Stimulated activated CD4-positive, alpha-beta T cell treated with anti-CD3 and anti-CD28 coated beads, Interleukin-4, amount 100 ng/mL, for 4 hours (primary cell): ENCODE measurements around the gene TPCN2.
"Not testable (repeated sequence)": the region's sequence is repeated elsewhere in the genome, so short reads cannot be mapped to it uniquely, and the experiment has no call there.

ENCODE experiments used
- DNase-seq, 2 experiments: peaks; one replicate each; pipeline ENCODE4 v3.0.0-alpha.2; 2020

The TPCN2 gene

DNA sequence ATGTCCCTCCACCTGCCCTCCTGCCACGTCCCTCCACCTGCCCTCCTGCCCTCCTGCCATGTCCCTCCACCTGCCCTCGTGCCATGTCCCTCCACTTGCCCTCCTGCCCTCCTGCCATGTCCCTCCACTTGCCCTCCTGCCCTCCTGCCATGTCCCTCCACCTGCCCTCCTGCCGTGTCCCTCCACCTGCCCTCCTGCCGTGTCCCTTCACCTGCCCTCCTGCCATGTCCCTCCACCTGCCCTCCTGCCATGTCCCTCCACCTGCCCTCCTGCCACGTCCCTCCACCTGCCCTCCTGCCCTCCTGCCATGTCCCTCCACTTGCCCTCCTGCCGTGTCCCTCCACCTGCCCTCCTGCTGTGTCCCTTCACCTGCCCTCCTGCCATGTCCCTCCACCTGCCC lies 28.2 kb downstream of the TPCN2 start:
- not testable (repeated sequence) for DNase-seq

DNA sequence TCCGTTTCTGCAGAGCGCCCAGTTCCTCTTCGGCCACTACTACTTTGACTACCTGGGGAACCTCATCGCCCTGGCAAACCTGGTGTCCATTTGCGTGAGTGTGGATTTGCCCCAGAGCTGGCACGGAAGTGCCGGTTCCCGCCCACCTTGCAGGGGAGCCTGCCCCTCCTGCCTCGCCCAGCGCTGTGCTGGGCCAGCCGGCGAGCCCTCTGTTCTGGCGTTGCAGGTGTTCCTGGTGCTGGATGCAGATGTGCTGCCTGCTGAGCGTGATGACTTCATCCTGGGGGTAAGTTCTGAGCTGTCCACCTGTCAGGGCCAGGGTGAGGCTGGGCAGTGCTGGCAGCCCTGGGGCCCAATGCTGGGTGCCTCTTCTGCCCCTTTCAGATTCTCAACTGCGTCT lies 29.8 kb downstream of the TPCN2 start:
- DNase-seq, result no peak

DNA sequence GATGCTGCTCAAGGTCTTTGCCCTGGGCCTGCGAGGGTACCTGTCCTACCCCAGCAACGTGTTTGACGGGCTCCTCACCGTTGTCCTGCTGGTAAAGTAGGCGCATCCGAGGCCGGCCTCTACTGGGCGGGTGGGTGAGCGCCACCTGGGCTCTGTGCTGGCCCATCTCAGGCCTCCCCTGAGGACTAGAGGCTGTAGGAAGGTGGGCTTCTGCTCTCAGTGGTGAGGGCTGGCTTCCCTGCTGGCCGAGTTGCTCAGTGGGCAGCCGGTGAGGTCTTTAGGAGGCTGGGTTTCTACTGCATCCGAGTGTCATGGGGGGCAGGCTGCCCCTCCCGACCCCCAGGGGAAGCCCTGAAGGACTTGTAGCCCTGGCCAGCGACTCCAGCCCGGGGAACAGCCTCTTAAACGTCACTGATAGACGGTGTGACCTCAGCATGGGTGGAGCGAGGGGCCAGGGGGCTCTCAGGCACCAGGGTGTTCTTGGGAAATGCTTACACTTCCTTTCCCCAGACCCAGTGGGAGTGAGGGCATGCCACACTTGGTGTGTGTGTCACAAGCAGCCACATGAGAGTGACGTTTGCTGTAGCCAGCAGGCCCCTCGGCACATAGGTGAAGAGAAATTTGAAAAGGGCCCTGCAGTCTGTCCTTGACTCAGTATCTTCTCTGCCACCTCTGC lies 30.3 kb downstream of the TPCN2 start:
- no peak for DNase-seq

DNA sequence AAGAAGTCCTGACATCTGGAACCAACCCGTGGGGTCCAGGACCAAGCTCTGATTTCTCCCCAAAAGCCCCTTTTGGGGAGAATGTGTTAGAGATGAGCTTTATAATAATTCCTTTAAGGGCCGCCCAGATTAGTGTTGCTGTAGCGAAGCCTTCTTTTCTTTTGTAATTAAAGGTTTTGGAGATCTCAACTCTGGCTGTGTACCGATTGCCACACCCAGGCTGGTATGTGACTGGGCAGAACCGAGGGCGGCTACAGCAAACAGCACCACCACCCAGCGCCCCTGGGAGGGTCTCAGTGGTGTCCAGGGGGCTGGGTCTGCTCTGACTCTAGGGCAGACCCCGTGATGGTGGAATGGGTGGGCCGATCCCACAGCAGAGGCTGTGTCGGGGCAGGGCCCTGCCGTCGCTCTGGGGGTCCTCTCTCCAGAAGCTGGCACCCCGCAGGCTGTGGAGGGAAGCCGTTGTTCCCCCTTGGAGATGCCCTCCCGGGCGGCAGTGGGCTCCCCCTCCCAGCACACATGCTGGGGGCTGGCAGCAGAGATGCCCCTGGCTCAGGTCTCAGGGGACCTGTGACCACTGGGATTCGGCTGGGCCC lies 31.0 kb downstream of the TPCN2 start:
- DNase-seq, result no peak

DNA sequence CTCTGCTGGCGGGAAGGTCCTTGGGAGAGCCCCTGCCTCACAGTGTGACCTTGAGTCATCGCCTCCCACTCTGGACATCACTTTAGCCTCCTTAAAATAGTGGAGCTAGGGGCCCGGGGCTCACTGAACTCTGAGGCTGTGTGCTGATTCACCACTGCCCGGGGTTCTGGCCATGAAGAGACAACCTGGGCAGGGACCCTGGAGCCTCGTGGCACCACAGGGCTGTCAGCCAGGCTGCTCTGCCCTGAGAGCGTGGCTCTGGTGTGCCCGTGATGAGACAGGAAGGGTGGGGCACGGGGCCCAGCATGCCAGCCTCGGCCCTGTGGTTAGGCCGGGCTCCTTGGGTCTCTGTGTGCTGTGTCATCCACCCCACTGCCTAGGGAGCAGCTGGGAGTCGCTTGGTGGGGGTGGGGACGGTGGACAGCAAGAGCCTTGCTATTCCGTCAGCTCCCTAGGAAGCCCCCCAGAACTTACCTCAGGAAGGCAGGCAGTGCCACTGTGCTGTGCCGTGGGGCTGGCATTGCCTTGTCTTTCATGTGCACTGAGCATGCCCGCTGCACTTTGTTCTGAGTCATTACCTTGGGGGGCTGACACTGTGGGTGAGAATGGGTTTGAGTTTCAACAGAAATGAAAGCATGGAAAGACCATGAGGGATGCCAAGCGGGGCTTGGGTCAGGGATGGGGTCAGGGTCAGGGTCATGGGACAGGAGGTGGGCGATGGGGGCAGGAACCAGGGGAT lies 31.7 kb downstream of the TPCN2 start:
- DNase-seq, result peak in 1 of 2 experiments; percentile 12

DNA sequence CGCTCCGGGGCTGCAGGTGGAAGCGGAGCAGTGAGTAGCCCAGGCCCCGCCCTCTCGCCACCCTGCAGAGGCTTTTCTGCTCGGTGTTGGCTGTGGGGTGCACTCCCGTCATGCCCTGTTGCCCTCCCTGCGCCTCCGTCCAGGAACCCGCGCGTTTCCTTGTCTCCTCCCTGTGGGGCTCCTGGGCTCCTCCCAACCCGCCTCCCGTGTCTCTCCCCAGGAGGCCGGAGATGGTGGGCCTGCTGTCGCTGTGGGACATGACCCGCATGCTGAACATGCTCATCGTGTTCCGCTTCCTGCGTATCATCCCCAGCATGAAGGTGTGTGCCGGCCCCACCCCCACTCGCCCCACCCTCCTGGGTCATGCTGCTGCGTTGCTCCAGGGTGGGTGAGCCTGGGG lies 32.4 kb downstream of the TPCN2 start:
- no peak for DNase-seq

DNA sequence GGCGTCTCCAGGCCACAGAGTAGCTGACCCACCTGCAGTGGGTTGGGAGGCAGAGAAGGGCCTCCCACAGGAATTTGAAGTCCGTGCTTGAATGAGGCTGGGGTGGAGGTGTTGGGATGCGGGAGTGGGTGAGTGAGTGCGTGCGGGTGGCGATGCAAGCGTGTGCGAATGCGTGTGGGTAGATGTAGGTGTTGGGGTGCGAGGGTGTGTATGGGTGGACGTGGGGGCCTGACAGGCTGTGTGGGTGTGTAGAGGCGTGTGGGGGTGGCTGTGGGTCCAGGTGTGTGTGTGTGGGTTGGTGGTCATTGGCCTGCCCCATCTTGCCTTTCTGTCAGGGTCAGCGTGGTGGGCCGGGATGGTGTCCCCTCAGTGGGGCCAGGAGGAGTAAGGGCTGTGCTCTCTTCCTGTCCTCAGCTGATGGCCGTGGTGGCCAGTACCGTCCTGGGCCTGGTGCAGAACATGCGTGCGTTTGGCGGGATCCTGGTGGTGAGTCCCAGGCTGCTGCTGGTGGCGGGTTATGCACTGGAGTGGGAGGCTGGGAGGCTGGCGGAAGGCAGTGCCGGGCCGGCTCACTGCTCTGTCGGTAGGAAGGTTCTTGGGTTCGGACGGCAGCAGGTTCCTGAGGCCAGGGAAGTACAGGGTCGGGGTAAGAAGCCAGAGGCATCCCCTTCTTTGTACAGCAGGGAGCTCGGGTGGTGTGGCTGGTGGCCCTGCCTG lies 35.0 kb downstream of the TPCN2 start:
- DNase-seq, result no peak

DNA sequence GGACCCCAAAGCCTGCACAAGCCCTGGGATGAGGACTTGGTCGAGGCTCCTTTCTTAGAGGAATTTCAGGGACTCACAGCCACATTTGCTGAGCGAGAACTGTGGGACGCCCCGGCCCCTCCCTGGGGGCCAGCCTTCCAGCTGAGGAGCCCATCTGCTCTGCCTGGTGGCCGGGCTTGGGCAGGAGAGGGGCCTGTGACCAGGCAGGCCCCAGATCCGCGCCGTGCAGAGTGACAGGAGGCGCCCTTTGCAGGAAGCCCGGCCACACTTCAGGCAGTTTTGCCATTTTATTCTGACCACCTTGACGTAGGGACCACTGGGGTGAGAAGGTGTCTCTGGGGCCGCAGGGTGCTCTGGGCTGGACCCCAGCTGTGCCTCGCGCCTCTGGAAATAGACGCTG lies 35.6 kb downstream of the TPCN2 start:
- no peak for DNase-seq

DNA sequence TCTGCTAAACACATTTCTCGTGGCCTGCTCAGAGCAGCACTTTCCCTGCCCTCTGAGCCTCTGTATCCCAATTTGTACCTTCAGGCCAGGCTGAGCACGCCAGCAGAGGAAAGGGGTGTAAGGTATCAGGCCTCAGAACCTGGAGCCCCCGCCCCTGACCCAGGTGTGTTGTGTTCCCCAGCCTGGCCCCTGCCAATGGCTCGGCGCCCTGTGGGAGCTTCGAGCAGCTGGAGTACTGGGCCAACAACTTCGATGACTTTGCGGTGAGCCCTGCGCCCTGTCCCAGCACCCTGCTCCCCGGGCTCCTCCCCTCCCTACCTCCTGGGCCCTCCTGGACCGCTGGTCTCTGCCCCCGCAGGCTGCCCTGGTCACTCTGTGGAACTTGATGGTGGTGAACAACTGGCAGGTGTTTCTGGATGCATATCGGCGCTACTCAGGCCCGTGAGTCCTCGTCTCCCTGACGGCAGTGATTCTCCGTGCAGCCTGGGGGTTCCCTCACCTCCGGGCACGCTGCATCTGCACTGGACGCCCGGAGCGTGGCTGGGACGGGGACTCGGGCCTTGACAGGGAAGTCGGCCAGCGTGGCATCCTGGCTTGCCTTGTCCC lies 36.9 kb downstream of the TPCN2 start:
- DNase-seq, result no peak

DNA sequence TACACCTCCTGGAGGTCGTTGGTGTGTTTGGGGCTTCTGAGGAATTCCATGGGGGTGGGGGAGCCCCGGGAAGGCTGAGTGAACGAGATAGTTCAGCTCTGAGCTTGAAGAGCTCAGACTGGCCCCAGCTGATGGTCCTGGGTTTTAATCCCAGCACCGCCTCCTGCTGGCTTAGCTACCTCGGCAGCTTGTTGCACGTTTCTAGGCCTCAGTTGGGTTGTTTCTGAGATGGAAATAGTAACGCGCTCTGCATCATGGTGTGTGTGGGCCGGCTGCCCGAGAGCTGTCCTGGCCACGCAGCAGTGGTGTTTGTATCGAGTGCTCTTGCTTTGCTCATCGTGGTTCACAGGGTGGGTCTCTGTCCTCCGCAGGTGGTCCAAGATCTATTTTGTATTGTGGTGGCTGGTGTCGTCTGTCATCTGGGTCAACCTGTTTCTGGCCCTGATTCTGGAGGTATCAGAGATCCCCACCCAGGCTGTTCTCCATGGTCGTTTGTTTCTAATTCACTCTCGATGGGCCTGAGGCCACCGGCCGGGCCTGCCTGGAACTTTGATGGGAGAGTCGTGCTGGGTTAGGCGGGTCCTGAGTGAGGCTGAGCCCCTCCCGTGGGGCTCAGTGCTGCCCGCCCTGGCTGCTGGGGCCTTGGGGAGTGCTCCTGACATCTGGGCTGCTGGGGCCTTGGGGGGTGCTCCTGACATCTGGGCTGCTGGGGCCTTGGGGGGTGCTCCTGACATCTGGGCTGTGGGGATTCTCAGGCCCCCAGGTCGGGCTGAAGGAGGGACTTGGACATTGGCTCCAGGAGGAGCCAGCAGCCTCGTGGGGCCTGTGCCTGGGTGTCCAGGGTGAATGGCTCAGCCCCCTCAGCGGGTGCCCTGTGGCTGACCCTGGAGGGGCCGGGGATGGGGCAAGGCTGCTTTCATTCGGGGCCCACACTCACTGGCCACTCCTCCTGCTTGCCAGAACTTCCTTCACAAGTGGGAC lies 37.7 kb downstream of the TPCN2 start:
- DNase-seq, result no peak

DNA sequence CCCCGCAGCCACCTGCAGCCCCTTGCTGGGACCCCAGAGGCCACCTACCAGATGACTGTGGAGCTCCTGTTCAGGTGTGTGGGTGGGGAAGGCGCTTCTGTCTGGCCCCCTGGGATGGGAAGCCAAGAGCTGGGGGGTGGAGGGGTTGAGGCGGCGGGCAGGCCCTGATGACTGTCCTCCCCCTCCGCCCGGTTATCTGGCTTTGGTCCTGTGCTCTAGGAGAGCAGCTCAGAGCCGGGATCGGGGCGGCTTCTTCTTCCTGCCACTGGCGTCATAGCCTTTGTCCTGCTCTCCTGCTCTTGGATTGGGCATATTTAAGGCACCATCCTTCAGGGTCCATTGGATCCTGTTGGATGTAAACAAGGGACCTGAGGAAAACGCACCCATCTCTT lies 38.4 kb downstream of the TPCN2 start:
- no peak for DNase-seq

DNA sequence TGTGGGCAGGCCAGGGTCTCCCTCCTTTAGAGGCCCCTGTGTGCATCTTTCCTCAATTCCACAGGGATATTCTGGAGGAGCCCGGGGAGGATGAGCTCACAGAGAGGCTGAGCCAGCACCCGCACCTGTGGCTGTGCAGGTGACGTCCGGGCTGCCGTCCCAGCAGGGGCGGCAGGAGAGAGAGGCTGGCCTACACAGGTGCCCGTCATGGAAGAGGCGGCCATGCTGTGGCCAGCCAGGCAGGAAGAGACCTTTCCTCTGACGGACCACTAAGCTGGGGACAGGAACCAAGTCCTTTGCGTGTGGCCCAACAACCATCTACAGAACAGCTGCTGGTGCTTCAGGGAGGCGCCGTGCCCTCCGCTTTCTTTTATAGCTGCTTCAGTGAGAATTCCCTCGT lies 39.1 kb downstream of the TPCN2 start:
- no peak for DNase-seq

DNA sequence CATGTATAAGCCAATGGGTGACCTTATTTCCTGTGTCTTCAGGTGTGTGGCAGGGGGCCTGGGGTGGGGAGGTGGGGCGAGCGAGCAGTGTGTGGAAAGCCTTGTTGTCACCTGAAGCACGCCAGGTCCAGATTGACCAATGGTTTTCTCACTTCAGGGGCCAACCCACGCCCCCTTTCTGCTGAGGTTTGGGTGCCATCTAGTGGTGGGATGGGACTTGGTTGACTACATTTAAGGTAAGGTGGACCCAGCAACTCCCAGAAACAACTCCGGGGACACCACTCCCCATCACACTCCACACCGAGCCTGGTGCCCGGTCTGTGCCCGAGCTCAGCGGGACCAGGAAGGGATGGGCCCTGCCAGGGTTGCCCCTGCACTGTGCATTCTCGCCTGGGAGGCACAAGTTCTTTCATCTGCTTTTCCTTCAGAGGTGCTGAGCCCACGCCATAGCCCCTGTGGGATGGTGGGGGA lies 40.0 kb downstream of the TPCN2 start:
- peak; percentile 39 to 56 for DNase-seq

DNA sequence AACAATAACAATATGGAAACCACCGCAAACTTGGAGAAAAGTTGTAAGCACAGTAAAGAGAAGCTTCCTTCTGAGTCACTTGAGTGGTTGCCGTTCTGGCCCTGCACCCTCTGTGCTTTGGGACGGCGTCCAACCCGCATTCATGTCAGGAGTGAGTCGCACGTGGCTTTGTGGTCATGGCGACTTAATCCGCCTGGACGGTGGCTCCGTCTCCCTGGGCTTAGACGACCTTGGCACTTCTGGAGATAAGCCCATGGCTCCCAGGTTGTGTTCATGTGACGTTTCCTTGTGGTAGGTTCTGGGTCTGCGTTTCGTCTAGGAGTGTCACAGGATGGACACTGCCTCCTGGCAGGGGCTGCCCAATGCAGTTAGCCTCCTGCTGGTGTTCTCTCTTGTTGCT lies 40.5 kb downstream of the TPCN2 start:
- DNase-seq, result no peak

DNA sequence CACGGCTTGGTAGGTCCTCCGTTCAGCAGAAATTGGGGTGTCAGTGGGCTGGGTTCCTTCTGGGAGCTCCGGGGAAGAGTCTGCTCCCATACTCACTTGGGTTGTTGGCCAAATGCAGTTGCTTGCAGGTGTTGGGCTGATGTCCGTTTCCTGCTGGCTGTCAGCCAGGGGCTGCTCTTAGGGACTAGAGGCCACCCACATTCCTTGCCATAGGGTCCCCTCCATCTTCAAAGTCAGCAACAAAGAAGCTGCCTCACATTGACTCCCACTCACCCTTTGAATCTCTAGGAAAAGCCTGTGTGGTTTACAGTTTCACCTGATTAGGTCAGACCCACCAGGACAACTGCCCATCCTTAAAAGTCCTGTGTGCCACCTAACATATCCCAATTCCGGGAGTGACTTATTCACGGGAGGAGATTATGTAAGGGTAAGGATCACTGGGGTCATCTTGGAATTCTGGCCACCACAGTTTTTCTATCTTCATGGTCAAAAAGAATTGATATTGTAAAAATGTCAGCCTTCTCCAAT lies 43.0 kb downstream of the TPCN2 start:
- DNase-seq, result no peak

DNA sequence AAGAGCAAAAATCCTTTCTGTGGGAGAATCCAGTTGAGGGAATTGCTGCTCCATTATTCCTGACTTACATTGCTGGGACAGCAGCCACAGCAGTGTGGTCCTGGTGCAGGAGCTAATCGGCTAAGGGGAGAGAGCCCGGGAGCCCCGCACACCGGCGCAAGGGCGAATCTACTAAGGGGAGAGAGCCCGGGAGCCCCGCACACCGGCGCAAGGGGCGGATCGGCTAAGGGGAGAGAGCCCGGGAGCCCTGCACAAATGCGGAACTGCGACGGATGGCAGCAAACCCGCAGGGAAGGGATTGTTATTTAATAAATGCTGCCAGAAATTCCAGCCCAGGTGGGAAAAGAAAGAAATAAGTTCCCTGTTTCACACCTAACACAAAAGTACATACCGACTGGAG lies 43.5 kb downstream of the TPCN2 start:
- no peak for DNase-seq

DNA sequence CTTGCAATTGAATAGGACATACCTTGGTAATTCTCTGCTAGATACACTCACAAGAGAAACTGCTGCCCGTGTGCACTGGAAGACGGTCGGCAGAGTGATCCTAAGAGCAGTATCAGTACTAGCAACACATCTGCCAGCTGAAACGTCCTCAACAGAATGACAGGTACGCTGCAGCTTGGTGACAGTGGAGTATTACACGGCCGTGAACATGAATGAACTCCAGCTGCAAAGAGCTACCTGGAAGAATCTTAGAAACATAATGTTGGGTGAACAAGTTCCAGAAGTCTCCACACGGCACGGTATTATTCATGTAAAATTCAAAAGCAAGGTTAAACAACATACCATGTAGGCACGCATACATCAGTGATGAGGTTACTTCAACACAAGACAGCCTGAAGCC lies 44.4 kb downstream of the TPCN2 start:
- DNase-seq, result no peak

DNA sequence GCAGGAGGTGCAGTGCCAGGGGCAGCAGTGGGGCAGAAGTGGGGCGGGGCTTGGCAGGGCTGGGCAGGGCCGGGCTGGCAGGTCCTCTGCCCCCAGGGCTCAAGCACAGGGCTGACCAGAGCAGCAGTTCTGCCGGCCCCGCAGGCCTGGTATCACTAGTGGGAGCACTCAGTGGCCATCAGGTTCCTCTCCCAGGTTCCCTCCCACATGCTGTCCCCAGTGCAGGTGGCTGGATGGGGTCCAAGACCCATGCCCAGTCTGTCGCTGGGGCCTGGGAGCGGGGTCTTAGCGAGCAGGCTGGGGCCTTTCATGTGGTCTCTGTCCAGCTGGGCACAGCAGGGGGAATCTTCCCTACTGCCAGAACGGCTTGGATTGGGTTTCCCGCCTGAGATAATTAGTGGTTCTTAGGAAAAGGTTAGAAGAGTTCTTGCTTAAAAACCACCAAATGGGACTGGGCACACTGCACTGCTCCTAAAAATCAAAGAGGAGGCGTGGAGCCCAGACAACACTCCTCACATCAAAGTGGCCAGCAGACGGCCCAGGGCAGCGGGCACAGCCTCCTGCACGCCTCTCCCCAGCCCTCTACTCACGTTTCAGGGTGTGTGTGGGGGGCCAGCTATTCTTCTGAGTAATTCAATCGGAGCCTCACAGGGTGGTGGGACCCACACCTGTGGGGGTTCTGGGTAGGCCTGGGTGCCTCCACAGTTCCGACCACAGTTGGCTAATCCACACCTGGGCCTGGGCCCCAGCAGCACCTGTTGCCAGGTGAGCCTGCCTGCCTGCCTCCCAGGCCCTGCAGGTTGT lies 45.6 kb downstream of the TPCN2 start:
- DNase-seq, result no peak

DNA sequence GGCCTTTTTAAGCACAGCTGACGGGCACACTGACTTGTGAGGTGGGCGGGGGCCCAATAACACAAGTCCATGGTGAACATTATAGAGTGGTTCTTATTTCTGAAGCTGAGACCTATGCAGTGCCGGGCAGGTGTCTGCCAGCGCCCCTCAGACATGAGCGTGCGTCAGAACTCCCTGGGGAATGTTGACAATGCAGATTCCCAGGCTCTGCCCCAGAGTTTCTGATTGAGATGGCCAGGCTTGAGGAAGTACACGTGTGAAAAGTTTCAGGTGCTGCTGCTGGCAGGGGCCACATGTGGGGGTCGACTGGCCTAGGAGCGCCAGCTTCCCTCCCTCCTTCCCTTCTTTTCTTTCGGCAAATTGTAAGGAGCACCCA lies 46.2 kb downstream of the TPCN2 start:
- DNase-seq, result no peak

DNA sequence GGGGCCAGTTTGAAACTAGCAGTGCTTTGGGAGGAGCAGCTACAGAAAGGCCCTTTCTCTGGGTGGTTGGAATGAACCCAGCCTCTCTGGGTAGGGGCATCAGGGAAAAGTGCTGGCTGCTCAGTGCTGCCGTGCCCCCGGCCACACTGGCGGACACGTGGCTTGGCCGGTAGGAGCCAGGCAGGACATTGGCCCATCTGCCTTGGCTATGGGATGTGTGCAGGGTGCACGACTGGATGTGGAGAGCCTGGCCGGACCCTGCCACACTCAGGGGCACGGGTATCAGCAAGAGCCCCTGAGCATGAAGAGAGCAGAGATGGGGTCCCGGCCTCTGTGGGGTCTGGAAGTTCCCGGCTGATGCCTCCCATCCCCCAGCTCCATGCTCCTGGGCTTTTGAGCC lies 46.6 kb downstream of the TPCN2 start:
- DNase-seq, result no peak

DNA sequence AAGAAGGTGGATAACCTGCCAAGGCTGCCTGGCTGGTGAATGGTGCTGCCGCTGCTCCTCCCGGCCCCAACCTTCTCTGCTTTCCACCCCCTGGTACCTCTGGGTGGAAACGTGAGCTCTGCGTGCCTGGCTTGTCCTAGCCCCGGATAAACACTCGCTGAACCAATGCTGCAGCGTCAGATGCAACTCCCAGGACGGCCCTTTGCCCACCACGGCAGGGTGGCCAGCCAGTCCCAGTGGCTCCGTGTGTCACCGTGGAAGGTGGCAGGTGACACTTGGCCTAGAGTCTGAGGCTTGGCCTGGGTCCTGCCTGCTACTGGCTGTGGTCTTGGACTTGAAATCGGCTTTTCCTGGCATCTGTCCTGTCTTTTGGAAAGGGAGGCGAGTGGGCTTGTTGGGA lies 47.7 kb downstream of the TPCN2 start:
- no peak for DNase-seq
